C4-2B (cell line): ENCODE results near the gene ARL15.

Source experiments
- CTCF ChIP-seq: fragments of 450-650 bp; conservative IDR thresholded peaks from 2 replicates; pipeline ENCODE4 v1.5.1; 2017; ENCODE audit warnings: mild to moderate bottlenecking
- ZFX ChIP-seq: fragments of 450-650 bp; IDR thresholded peaks from 2 replicates; pipeline ENCODE4 v1.6.1; 2017

GRCh38 chr5:53884844-53885243 is 425.5 kb downstream of the ARL15 start:
- TF ChIP-seq CTCF (no peak), ZFX (no peak)
